GM12801 (cell line): Measurements from ENCODE around the gene ARHGAP30.

ENCODE experiments used
- CTCF ChIP-seq: IDR thresholded peaks from one replicate; pipeline ENCODE4 v1.5.1; 2011; ENCODE audit warnings: control low read depth; ENCODE audit not compliant: insufficient read length; ENCODE audit errors: extremely low read depth

ARHGAP30 gene

GRCh38 chr1:161073474-161074121 lies 3.9 kb upstream of the ARHGAP30 start:
- no peak for TF ChIP-seq CTCF

GRCh38 chr1:161072751-161073449 lies 3.2 kb upstream of the ARHGAP30 start:
- TF ChIP-seq CTCF = no peak

- TF ChIP-seq CTCF = no peak
Observed at GRCh38 chr1:161071886-161072371, 2.2 kb upstream of the ARHGAP30 start.

- TF ChIP-seq CTCF = no peak
Observed at GRCh38 chr1:161070761-161071160, 1.1 kb upstream of the ARHGAP30 start.

GRCh38 chr1:161069241-161069640 lies 450 bp downstream of the ARHGAP30 start:
- TF ChIP-seq CTCF = no peak

DNA sequence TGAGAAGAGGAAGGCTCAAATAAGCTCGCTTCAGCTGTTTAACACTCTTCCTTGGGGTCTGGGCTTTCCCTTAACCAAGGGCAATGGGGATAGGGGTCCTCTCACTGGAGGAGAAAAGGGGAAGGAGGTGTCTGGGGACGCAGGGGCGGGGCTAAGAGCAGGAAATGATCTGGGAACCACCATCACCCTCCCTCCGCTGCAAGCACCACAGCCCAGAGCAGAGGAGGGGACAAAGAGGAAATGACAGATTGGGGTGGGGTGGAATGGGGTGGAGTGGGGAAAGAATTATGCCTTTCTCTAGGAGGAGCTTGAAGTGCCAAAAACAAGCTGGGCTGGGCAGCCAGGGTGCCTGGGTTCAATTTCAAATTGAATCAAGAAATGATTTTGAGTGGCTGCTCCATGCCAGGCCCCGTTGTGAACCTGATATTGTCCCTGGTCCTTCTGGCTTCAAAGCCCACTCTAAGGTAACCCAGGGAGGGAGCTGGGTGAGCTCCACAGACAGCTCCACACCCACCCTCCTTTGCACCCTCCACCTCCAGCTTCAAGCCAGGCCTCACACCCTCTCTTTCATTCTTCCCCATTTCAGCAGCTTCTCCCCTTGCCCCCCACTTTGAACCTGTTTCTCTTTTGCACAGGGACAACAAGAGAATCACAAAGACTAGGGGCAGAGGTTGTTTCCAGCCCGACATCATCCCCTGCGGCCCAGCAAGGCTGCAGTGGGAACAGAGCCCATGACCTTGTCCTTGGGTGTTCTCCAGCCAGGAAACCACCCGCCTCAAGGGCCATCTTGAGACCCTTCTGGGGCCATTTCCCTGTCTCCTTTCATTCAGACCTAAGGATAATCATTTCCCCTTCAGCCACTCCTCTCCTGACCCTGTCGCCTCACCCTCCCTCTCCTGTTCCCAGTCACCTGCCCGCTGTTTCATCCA lies 1.1 kb downstream of the ARHGAP30 start:
- no peak for TF ChIP-seq CTCF

DNA sequence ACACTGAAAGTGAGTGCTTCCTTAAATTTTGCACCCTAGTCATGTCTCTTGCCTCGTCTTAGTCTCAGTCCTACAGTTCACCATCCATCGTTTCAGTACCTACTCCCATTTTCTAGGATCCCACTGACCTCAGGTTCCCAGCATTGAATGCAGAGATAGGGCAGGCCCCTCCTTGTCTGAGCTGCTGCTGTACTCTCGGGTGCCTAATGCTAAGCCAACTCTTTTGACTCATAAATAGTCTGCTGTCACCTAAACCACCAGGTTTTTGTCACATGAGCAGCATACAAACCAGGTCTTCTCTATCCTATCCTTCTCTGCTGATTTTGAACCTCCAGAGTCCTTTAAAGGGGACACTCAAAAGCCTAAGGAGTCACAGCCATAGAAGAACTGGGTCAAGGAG lies 3.0 kb downstream of the ARHGAP30 start:
- no peak for TF ChIP-seq CTCF
